Aorta (tissue), 5 donors: ENCODE data around the gene POC5. TPM values are rescaled to one million over a fixed set of nuclear protein-coding genes. Genes with fewer than 3 reads are reported as not detected.

Experiments used
- ATAC-seq: fragments of 200-7000 bp; cut with Tn5 transposase; one replicate; pipeline ENCODE4 v1.9.1; 2022; ENCODE audit warnings: moderate library complexity; ENCODE audit not compliant: low FRiP score
- DNase-seq, 2 donors: peaks; one replicate each; pipeline ENCODE4 v3.0.0-alpha.2; 2020
- H3K27ac ChIP-seq, 2 donors: one replicate each; pipeline ENCODE4 v1.5.1; 2013; ENCODE audit warnings: low read length in 2 of 2, mild to moderate bottlenecking in 2 of 2, moderate library complexity in 2 of 2, control low read depth in 1 of 2, inconsistent platforms in 1 of 2, low read depth in 1 of 2
- H3K27me3 ChIP-seq, 2 donors: one replicate each; pipeline ENCODE4 v1.6.1; 2013; ENCODE audit warnings: control low read depth in 1 of 2, low read length in 1 of 2, mild to moderate bottlenecking in 1 of 2, moderate library complexity in 1 of 2; ENCODE audit not compliant: insufficient read depth in 2 of 2, control insufficient read depth in 1 of 2
- H3K36me3 ChIP-seq, 2 donors: one replicate each; pipeline ENCODE4 v1.6.1; 2013; ENCODE audit warnings: control low read depth in 1 of 2, low read length in 1 of 2, mild to moderate bottlenecking in 1 of 2; ENCODE audit not compliant: insufficient read depth in 2 of 2, control insufficient read depth in 1 of 2
- H3K4me1 ChIP-seq, 2 donors: one replicate each; pipeline ENCODE4 v1.6.1; 2013; ENCODE audit warnings: low read length in 2 of 2, control low read depth in 1 of 2, mild to moderate bottlenecking in 1 of 2, moderate library complexity in 1 of 2; ENCODE audit not compliant: insufficient read depth in 2 of 2, control insufficient read depth in 1 of 2
- H3K4me3 ChIP-seq, 2 donors: one replicate each; pipeline ENCODE4 v1.5.1; 2013; ENCODE audit warnings: low read length in 2 of 2, control low read depth in 1 of 2, mild to moderate bottlenecking in 1 of 2
- H3K9me3 ChIP-seq: one replicate; pipeline ENCODE4 v1.6.1; 2013; ENCODE audit warnings: mild to moderate bottlenecking, low read length; ENCODE audit not compliant: control insufficient read depth
- WGBS, 2 donors: extraction: QIAGEN DNeasy Blood & Tissue Kit; methylation state at CpG; one replicate each; pipeline ENCODE4 v1.1.7; 2013; 5-methylcytosine and 5-hydroxymethylcytosine counted together
- intact Hi-C, 2 donors: fragments of 100-400 bp; cut with DNase I; formaldehyde crosslinking; loops; one replicate each; pipeline versions ENCODE4 v1.14.2 to v1.15.0; 2022
- polyA plus RNA-seq, 2 donors: library from polyadenylated mRNA; stranded (reverse); fragments of 200-250 nt; gene quantifications; one replicate each; pipeline ENCODE4 v1.2.3, GENCODE V29; 2013
- total RNA-seq, 2 donors: library from RNA; stranded (reverse); fragmentation: NEBNext Ultra II Directional; extraction: Animal tissue kit (Norgen Biotek cat#: 25700); gene quantifications; one replicate each; pipeline ENCODE4 v1.2.1, GENCODE V29; 2021
- donor health status: healthy with polysubstance abuse.
- donor health status: Bipolar disorder and iron deficiency.
- donor health status: DM: no; HTN: no; CAD: no.
- donor health status: DM: no; HTN: no; CAD: no.
- donor health status: DM: yes; HTN: yes; CAD: no.

POC5 gene
- total and polyA plus RNA-seq, 4 donors, result 6.1 to 11.8 (median 8.0) TPM

- Histone ChIP-seq H3K27me3 (no peaks in the 10 kb centered on the region), H3K36me3 (peaks cover 0 to 2% of the 10 kb centered on the region in 2 donors), H3K9me3 (no peaks in the 10 kb centered on the region), H3K4me1 (peaks cover 0 to 2% of the 10 kb centered on the region in 2 donors), H3K4me3 (no peak overlapping the region), H3K27ac (no peak overlapping the region)
- WGBS, 2 donors, result 47% methylated on average over 2 of the region's 2 CpGs
- DNase-seq, result no peak
- ATAC-seq, result no peak
- intact Hi-C loops, result no loop called here
Measured at GRCh38 chr5:75671506-75671905, 45.7 kb downstream of the POC5 start.

- H3K9me3 ChIP-seq, result no peaks in the 10 kb centered on the region
- 85 to 87% methylated on average over 3 of the region's 3 CpGs for WGBS, 2 donors
- no peak overlapping the region for H3K4me3 ChIP-seq
- H3K36me3 ChIP-seq, result peaks cover 0 to 2% of the 10 kb centered on the region in 2 donors
- H3K27ac ChIP-seq, result no peak overlapping the region
- ATAC-seq (no peak), DNase-seq (no peak)
- H3K4me1 ChIP-seq, result peaks cover 0 to 2% of the 10 kb centered on the region in 2 donors
- no peaks in the 10 kb centered on the region for H3K27me3 ChIP-seq
- intact Hi-C loops, result no loop called here
Measured at GRCh38 chr5:75670577-75670976, 46.7 kb downstream of the POC5 start.

DNA sequence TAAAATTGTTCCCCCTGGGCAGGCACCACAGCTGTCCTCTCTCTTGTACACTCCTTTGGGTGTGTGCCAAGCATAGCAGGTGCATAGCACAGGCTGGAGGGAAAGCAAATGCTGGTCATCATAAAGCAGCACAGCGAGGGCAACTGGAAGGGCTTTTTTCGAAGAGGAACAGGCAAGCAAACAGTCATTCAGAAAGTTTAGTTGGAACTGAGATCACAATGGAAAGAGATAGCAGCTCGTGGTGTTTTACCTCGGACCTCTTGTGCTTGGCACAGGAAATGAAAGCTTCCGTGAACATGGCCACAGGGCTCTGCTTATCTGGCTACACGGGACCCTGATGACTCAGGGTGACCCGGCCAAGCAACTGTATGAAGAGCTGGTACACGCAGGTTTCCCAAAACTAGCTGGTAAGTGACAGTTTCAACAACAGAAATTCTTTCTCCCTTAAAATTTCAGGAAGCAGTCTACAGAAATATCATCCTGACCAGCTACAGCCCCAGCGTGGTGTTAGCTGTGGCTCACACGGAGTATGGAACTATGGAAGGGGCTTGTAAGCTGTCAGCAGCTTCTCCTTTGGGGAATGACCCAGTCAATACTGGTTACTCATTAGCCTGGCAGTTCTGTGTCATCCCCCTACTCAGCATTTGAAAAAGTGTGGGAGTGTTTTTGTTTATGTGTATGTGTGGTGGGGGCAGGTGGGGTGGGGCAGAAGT, 48.1 kb downstream of the POC5 start:
- H3K9me3 ChIP-seq, result no peaks in the 10 kb centered on the region
- intact Hi-C loops, result no loop called here
- ATAC-seq, result peak; percentile 69
- no peaks in the 10 kb centered on the region for H3K27me3 ChIP-seq
- WGBS, 2 donors, result 22 to 24% methylated on average over 10 of the region's 10 CpGs
- H3K4me1 ChIP-seq, result peaks cover 0 to 2% of the 10 kb centered on the region in 2 donors
- no peaks in the 10 kb centered on the region for H3K36me3 ChIP-seq
- H3K4me3 ChIP-seq, result no peak overlapping the region
- no peak overlapping the region for H3K27ac ChIP-seq
- DNase-seq, result no peak

DNA sequence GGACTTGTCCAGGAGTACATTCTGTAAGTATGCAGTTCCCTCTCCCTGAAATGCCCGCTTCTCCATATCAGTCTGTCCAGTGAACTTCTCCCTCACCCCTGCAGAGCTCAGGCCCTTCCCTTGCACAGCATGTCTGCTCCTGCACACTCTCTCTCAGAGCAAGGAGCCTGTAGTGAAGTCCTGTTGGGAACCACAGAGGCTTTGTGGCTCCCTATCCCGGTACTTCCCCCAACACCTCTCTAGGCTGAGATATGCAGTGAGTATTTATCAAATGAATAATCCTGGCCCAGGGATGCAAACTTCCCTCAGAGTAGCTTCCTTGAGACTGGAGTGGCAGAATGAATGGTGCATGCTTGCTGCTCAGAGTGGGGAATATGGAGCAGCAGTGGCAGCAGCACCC, 48.8 kb downstream of the POC5 start:
- no peak overlapping the region for H3K4me3 ChIP-seq
- 73 to 84% methylated on average over 2 of the region's 2 CpGs for WGBS, 2 donors
- peaks cover 0 to 2% of the 10 kb centered on the region in 2 donors for H3K4me1 ChIP-seq
- no peaks in the 10 kb centered on the region for H3K9me3 ChIP-seq
- no peaks in the 10 kb centered on the region for H3K27me3 ChIP-seq
- no peaks in the 10 kb centered on the region for H3K36me3 ChIP-seq
- peak; percentile 34 for ATAC-seq
- no peak overlapping the region for H3K27ac ChIP-seq
- intact Hi-C loops, result no loop called here
- no peak for DNase-seq

GRCh38 chr5:75667586-75667985, 49.7 kb downstream of the POC5 start:
- H3K27me3 ChIP-seq, result no peaks in the 10 kb centered on the region
- intact Hi-C loops, result no loop called here
- ATAC-seq, result no peak
- H3K4me1 ChIP-seq, result peaks cover 0 to 2% of the 10 kb centered on the region in 2 donors
- DNase-seq, result no peak
- no peaks in the 10 kb centered on the region for H3K9me3 ChIP-seq
- WGBS, 2 donors, result 85 to 91% methylated on average over 2 of the region's 2 CpGs
- H3K27ac ChIP-seq, result no peak overlapping the region
- no peak overlapping the region for H3K4me3 ChIP-seq
- H3K36me3 ChIP-seq, result no peaks in the 10 kb centered on the region

GRCh38 chr5:75666801-75667200, 50.4 kb downstream of the POC5 start:
- DNase-seq, result no peak
- H3K9me3 ChIP-seq, result no peaks in the 10 kb centered on the region
- H3K27ac ChIP-seq, result no peak overlapping the region
- 92 to 96% methylated on average over 6 of the region's 6 CpGs for WGBS, 2 donors
- ATAC-seq, result no peak
- H3K4me3 ChIP-seq, result no peak overlapping the region
- H3K36me3 ChIP-seq, result no peaks in the 10 kb centered on the region
- H3K27me3 ChIP-seq, result no peaks in the 10 kb centered on the region
- intact Hi-C loops, result no loop called here
- peaks cover 0 to 2% of the 10 kb centered on the region in 2 donors for H3K4me1 ChIP-seq

- ATAC-seq, result no peak
- Histone ChIP-seq H3K27ac (no peak overlapping the region), H3K9me3 (no peaks in the 10 kb centered on the region), H3K27me3 (no peaks in the 10 kb centered on the region), H3K36me3 (no peaks in the 10 kb centered on the region), H3K4me3 (no peak overlapping the region), H3K4me1 (peaks cover 0 to 2% of the 10 kb centered on the region in 2 donors)
- intact Hi-C loops, result no loop called here
- whole genome bisulfite sequencing, 2 donors, result 89% methylated on average over 2 of the region's 2 CpGs
- DNase-seq, result no peak
Measured at GRCh38 chr5:75664979-75665378, 52.3 kb downstream of the POC5 start.

- Histone ChIP-seq H3K4me3 (no peak overlapping the region), H3K27ac (no peak overlapping the region), H3K36me3 (no peaks in the 10 kb centered on the region), H3K4me1 (no peaks in the 10 kb centered on the region), H3K27me3 (no peaks in the 10 kb centered on the region), H3K9me3 (no peaks in the 10 kb centered on the region)
- DNase-seq (no peak), ATAC-seq (no peak)
- 87 to 88% methylated on average over 12 of the region's 12 CpGs for WGBS, 2 donors
- intact Hi-C loops, result no loop called here
Measured at GRCh38 chr5:75663579-75664284, 53.5 kb downstream of the POC5 start.

- no peaks in the 10 kb centered on the region for H3K9me3 ChIP-seq
- WGBS, 2 donors, result 94 to 100% methylated on average over 2 of the region's 2 CpGs
- no peaks in the 10 kb centered on the region for H3K27me3 ChIP-seq
- DNase-seq (no peak), ATAC-seq (no peak)
- H3K36me3 ChIP-seq, result no peaks in the 10 kb centered on the region
- H3K4me1 ChIP-seq, result no peaks in the 10 kb centered on the region
- no peak overlapping the region for H3K4me3 ChIP-seq
- no peak overlapping the region for H3K27ac ChIP-seq
- intact Hi-C loops, result no loop called here
Measured at GRCh38 chr5:75662061-75662460, 55.2 kb downstream of the POC5 start.
